ENCODE data around the gene USP40.
"Not testable (repeated sequence)": the region's sequence is repeated elsewhere in the genome, so short reads cannot be mapped to it uniquely, and the experiment has no call there.

DNA sequence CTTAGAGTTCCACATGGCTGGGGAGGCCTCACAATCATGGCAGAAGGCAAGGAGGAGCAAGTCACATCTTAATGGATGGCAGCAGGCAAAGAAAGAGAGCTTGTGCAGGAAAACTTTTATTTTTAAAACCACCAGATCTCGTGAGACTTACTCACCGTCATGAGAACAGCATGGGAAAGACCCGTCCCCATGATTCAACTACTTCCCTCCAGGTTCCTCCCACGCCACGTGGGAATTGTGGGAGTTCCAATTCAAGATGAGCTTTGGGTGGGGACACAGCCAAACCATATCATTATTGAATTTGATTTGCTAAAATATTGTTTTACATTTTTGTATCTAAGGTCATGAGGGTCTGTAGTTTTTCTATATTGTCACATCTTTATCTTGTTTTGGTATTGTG is 10.8 kb upstream of the USP40 start:
- TF ChIP-seq, protein P1, sequence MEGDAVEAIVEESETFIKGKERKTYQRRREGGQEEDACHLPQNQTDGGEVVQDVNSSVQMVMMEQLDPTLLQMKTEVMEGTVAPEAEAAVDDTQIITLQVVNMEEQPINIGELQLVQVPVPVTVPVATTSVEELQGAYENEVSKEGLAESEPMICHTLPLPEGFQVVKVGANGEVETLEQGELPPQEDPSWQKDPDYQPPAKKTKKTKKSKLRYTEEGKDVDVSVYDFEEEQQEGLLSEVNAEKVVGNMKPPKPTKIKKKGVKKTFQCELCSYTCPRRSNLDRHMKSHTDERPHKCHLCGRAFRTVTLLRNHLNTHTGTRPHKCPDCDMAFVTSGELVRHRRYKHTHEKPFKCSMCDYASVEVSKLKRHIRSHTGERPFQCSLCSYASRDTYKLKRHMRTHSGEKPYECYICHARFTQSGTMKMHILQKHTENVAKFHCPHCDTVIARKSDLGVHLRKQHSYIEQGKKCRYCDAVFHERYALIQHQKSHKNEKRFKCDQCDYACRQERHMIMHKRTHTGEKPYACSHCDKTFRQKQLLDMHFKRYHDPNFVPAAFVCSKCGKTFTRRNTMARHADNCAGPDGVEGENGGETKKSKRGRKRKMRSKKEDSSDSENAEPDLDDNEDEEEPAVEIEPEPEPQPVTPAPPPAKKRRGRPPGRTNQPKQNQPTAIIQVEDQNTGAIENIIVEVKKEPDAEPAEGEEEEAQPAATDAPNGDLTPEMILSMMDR (conservative IDR thresholded peaks at IDR 0.05) = not testable (repeated sequence)
- TF ChIP-seq ZFX (IDR thresholded peaks at IDR 0.05) = not testable (repeated sequence)

Data from C4-2B (cell line).